AML-193 (cell line): ENCODE measurements around the gene OTUD5.

ENCODE experiments used
- DNase-seq, 2 experiments: peaks; one replicate each; lab custom pipeline; 2025; lab: John Stamatoyannopoulos, UW

OTUD5 gene

DNA sequence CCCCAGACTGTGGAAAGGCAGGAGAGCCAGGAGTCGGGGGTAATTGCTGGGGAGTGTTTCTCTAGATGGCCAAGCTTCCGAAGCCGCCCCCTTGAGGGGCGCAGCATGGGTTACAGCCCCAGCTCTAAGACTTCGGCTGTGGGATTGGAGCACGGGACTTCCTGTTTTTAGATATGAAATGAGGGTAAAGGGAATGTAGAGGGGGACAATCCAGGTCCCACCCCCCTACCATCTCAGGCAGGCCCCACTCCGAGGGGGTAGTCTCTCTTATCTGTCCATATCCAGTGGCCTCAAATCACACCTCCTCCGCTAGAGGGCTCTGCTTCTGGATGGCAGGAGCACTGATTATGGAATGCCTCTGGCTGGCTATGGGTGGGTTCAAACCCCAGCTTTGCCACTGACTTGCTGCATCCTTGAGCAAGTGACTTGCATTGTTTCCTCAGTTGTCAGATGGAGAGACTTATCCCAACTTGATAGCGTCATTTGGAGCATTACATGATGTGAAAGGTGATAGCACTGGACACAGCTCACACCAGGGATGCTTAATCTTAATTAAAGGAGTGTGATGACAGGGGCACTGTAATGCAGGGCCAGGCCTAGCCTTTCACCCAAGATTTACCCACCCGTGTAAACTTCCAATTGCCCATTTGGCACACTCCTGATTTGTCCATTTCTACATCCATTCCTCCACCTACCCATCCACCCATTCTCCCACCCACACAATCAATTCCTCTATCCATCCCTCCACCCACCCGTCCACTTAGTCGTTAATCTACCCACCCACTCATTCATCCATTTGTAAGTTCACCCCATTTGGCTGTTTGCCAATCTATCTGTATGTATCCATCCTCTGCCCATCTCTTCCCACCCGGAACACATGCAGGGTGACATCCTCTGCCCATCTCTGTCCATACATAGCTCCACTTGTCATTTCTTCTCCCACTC, 15.1 kb upstream of the OTUD5 start:
- peak; percentile 11 to 13 for DNase-seq

DNA sequence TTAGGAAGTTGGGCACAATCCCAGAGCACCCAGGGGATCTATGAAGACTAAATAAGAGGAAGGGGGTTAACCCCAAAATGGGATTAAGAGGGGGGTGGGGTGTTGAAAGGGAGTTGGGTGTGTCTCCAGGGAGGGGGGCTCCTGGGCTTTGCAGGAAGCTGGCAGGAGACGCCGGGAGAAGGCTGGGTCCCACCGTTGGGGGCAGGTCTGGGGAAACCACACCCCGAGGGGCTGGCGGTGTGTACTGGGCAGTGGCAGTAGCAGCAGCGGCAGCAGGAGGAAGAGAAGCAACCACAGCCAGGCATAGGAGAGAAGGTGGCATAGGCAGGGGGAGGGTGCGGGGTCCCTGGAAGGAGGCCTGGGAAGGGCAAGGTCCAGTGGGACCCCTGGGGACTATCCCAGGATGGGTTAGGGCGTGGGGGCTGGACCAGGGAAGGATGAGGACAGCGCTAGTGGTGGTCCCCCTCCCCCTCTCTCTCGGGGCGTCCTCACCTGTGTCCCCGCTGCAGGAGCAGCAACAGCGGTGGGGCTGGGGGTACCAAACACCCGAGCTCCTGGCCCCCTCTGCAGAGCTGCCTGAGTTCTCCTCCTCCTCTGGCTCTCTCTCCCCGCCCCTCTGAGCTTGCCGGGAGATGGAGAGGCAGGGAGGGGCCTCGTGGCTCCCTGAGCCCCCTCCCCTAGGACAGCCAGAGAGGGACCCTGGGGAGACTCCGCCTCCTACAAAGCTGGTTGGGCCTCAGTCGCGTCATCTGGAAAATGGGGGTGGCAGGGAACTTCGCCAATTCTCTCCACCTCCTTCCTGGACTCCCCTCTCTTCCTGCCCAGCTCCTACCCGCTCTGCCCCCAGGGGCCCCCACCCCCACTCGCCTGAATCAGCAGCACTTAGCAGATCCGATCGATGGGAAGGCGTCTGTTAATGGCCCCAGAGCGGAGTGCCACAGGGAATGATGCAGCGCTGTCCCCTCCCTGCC, 14.1 kb upstream of the OTUD5 start, which contains the start of gene KCND1:
TSS of gene KCND1 (minus strand) at position 596 of the 971 bp plus-strand sequence. CDS start 1,573 bp downstream, outside the sequence.
- no peak for DNase-seq

DNA sequence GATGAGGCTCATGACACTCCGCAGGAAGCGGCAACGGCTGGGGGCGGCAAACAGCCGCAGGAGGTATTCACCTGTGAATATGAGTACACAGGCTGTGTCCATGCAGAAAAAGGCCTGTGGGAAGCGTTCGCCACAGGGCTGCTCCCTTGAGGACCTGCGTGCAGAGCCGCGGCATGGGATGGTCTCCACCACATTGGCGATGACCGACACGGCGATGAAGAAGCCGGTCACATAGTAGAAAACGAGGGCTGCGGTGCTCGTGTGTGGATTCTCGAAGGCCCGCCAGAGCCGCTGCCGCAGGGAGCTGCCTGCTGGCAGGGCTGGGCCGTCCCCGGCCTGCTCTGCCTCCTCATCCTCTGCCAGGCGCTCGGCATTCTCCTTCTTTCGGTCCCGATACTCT, 12.1 kb upstream of the OTUD5 start:
- no peak for DNase-seq

DNA sequence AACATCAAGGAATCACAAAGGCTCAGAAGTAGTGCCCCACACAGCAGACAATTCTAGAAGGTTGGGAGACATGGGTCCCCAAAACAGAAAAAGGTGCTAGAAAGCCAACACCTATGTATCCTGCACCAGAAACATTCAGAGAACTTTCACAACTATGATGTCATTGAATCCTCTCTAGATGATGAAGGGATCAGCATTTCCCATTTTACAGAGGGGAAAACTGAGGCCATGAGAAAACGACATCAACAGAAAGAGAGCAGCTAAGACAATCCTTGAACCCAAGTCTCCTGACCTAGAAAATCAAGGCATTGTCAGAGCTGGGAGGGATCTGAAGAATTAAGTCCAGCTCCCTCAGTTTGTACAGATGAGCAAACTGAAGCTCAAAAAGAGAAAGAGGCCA, 11.0 kb upstream of the OTUD5 start:
- DNase-seq: no peak

DNA sequence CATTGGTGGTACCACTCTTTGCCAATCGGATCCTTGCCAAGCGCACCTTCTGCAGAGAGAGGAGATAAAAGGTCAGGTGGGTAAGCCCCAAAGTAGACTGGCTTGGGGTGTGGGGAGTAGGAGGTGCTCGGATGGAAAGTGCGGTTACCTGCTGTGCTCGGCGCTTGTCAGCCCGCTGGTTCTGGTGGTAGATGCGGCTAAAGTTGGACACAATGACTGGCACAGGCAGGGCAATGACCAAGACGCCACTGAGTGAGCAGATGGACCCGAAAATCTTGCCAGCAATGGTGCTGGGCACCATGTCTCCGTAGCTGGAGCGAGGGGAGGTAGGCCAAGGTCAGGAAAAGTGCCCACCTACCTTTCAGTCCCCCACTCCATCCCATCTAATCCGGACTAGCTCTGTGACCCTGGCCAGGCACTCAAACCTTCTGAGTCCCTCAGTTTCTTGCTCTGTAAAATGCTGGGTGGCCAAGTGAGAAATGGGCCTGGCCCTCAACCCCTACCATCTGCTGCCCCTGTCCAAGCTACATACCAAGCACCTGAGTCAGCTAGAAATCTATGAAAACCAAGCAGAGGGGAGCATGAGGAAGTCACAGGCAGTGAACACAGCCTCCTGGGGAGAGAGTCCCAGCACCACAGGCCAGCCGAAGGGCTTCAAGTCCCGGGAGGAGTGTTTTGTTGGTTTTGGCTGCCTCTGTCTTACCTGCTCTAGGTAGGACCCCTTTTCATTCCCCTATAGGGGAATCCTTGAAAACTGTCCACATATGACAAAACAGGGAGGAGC, 9.6 kb upstream of the OTUD5 start:
- no peak for DNase-seq

DNA sequence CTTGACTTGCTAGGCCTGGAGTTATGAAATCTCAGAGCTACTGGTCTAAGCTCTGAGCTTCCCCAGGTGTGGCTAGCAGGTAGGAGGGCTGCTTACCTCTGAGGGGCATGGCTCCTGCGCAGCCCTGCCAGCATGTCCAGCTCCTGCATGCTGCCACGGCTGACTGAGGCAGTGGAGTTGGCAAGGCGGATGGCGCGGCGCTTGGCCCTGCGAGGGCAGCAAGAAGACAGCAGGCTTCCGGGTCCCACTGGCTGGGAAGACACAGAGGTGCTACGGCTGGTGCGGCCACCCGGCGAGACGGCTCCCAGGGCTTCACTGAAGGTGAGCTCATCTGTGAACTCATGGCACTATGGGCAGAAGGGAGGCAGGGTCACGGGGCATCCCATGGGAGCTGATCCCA, 8.6 kb upstream of the OTUD5 start:
- DNase-seq: no peak

DNA sequence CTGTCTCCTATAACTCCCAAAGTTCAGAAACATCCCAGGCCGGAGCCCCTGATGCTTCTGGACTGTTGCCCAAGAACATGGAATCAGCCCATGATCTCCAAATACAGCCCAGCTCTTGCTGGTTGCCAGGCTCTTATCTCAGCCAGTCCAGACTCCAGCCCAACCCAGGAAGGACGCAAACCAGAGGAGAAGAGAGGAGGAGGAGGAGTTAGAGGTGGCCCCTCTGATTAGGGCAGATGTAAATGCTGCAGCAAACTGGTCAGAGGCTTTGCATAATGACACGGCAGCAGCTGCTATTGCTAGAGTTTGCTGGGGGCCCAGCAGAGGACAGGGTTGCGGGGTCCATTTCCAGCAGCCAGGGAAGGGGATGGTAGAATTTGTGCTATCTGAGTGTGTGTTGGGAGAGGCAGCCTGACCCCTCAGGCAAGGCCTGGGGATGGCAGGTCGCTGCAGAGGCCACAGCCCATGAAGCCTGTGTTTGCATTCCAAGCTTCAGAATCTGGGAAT, 4.2 kb upstream of the OTUD5 start:
- no peak for DNase-seq

DNA sequence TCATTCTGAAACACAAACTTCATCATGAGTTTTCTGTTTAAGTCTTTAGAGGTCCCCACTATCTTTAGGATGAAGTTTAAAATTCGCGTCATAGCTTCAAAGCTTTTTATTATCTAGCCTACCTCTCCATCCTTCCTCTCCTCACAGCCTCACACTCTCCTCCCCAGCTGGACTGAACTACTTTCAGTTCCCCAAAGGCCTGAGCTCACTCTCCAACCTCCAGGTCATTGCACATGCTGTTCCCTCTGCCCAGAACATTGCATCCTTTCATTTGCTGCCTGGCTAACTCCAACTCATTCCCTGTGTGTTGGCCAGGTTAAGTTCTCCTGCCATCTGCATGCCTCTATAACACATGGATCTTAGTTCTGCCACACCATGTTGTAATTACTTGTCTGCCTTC, 2.9 kb upstream of the OTUD5 start:
- no peak for DNase-seq

DNA sequence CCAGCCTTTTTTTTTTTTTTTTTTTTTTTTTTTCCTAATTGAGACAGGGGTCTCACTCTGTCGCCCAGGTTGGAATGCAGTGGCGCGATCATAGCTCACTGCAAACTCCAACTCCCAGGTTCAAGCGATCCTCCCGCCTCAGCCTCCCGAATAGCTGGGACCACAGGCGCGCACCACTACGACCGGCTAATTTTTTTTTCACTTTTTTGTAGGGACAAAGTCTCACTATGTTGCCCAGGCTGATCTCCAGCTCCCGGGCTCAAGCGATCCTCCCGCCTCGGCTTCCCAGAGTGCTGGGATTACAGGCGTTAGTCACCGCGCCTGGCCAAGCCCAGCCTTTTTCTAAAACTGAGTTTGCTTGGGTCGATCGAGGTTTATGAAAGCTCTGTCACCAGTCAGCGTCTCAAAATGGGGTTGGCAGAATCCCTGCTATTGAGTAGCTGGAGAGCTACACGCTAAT, 1.3 kb upstream of the OTUD5 start:
- DNase-seq: no peak

DNA sequence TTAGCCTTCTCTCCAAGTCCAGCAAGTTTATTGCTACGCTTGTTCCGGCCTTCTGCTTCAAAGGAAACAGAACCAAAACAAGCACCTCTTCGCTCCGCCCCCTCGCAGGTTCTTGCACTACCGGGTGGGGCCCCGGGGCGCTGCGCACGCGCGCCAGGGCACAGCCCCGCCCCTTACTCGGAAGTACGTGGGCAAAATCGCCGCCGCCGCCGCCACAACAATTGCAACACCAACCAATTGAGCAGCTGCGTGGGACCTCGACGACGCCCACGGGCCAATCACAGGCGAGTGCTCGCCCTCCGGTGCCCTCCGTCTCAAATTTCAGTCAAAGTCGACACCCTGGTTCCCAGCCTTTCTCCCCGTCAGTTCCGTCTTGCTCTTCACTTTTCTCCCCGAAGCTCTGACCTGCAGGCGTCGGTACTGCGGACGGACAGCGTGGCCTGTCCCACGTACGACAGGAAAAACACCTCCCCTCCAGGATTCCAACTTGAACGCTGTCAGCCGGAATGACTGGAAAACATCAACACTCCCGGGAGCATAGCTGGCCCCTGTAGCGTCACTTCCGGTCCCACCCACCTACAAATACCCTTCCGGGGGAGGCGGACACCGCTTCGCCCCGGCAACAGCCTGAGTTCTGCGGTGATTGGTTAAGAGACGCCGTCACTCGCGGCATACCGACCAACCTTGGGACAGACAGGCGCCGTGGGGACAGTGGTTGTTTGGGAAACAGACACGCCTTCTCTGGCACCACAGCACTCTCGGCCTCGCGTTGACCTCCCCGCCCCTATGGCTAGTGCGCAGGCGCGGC, 624 bp upstream of the OTUD5 start:
- DNase-seq: peak; percentile 87 to 89

DNA sequence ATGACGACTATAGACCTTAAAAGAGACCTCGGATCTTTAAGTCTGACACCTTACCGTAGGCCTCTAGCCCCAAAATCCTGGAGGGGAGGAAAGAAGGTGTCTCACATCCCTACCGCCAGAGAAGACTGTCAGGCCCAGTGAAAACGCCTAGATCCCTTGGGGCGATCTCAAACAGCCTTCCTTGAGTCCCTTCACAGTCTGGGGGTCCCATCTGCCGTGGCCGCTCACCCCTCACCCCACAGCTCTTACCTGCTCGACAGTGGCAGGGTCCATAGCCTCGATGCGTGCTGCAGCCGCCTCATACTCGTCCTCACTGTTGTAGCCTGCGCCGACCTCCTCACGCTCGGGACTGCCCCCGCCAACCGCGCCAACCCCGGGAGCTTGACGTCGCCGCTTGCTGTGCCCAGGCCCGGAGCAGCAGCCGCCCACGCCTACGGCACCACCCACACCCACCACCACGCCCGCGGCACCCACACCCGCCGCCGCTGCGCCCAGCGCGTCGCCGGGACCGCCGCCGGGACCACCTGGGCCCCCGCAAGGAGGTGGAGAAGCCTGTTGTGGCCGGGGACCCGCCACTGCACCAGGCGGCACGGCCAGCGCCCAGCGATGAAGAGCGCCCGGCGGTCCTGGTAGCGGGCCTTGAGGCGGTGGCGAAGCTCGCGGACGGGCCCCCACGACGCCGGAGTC, 536 bp downstream of the OTUD5 start:
- DNase-seq: no peak

DNA sequence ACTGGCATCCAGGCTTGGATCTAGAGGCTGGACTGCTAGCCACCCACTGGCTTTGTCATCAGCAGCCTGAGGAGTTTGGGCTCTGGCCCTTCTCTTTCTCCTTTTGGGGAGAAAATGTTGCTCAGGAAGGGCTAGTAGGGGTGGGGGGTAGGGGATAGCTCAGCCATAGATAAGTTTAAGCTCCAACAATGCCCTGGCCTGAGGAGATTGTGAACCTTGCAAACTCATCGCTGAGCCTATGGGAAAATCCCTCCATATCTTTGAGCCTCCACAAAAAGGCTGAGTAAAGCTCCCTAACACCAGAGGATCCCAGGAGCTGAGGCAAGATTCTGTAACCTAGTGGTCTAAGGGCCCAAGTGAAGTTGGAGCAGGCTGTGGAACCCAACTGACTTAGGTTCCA, 8.8 kb downstream of the OTUD5 start:
- no peak for DNase-seq

DNA sequence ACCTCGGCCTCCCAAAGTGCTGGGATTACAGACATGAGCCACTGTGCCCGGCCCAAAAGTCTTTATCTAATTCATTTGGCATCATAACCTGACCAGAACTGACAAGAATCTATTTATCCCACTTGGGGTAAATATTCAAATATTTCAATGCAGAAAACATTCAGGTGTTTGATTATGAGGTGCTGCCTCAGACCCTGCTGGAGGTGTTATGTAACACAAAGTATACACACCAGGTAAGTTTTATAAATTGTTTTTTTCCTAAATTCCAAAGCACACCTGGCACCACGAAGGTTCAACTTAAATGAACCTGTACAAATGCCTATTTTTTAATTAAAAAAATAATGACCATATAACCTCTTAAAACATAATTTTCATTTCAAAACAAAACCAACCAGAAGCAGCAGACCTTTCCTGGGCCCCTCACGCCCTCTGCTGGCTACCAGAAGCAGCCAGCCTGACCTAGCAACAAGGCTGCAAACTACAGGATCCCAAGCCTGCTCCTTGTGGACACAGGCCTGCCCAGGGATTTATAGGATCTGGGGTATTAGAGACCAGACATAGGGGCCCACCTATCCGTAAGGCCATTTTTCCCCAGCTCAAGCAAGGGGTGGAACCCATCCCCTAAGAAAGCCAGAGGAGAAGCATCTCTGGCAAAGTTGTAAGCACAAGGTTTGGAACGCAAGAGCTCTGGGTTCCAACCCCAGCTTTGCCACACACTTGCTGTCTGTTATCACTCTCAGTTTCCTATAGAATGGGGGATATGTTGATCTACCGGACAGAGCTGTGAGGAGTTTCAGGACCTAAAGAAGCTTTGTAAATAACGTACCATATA, 11.7 kb downstream of the OTUD5 start:
- DNase-seq: peak; percentile 24 to 32

DNA sequence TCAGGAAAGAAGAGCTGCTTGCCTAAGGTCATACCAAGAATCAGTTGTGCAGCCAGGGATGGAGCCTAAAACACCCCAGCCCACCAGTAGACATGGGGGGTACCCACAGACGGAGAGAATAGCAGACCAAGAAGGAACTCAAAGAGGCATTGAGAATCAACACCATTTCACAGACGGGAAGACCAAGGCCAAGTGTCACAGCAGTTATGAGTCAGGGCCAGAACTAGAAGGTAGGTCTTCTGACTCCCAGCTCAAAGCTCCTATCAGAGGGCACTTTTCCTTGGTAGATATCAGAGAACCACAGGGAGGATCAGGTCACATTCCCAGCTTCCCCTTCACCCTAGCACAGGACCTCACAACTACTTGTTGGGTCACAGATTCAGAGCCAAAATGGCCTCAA, 14.5 kb downstream of the OTUD5 start:
- DNase-seq: no peak

DNA sequence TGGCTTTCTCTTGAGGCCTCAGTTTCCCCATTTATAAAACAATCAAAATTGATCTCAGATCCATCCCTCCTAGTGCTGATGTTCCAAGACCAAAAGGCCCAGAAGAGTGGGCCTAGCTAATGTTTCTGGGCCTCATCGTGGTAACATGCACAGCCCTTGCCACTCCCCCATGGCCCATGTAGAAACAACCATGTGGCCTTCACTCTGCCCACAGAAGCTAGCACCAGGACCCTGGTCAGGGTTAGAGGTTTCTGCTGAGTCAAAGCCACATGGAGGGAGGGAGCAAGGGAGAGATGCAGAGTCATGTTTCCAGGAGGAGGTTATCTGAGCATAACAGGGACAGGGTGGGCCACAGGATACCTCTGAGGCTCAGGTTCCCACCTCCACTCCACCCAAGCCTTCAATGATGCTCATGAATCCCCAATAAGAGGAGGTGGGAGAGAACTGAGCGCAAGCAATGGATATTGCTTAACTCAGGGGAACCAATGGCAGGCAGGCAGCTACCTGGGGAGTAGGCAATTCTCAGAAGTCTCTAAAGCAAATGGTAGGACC, 16.9 kb downstream of the OTUD5 start:
- DNase-seq: no peak

DNA sequence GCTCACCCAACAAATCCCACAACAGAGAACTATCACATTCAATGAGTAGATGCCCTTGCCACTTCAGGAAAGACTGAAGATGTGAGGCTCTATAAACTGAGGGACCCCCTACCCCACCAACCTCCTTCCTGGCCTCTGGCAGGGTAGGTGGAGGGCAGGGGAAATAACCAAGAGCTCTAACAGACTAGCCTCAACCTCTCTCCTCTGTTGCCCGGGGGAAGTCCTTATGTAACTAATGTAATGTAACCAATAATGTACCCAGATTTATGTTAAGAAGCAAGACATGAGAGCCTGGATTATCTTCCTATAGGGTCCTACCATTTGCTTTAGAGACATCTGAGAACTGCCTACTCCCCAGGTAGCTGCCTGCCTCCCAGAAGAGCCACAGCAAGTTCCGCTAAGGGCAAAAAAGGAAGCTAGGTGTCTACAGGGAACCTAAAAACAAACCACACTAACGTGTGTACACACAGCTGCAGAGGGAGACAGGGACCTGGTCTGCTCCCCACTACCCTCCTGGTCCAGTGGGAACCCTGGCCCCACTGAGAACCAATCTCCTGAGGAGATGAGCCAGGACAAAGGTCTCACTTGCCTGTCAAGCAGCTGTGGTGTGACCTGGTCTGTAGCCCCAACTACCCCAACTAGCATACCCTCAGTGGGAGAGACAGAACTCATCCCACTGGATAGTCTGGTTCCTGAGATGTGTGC, 17.7 kb downstream of the OTUD5 start:
- no peak for DNase-seq

DNA sequence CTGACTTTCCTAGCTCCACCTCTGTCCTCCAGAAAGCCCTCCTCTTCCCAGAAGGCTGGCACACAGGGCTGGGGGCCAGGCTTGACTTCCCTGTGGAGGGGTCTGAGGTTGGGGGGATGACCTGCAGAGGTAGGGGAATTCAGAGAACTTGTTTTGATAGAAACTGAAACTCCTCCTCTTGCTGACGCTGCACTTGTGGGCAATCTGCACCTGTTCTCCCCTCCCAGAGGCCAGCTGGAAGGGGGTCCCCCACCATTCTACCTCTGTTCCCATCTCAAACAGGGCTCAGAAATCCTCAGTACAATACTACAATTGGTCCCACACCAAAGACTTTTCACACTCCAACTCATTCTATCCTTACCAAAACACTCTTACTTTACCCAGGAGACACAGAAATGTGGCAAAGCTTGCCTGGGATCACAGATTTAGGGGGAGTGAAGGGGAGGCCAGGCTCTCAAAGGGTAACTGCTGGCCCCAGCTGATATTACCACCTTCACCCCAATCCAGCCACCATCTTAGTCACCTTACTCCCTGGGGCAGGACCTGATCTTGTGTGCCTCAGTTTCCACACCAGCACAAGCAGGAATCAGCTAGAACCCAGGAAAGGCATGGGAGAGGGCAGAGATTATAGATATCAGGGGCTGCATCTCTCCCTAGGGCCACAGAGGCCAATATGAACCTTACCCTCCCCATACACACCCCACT, 18.5 kb downstream of the OTUD5 start:
- no peak for DNase-seq
